ENCODE data around the gene TMPRSS6. TPM values are rescaled to one million over a fixed set of nuclear protein-coding genes. Genes with fewer than 3 reads are reported as not detected.

TMPRSS6 gene
- total RNA-seq, 2 donors from 2014 or later = not detected

GRCh38 chr22:37140686-37141323, 31.3 kb upstream of the TMPRSS6 start:
- H3K4me3 ChIP-seq = no peak overlapping the region
- no peak overlapping the region for H3K27ac ChIP-seq
- no peaks in the 10 kb centered on the region for H3K27me3 ChIP-seq (replicated peaks; ENCODE audit: insufficient read depth)
- H3K36me3 ChIP-seq = no peaks in the 10 kb centered on the region
- no peaks in the 10 kb centered on the region for H3K9me3 ChIP-seq
- H3K4me1 ChIP-seq (ENCODE audit: control insufficient read depth in 1 of 2, low read depth in 2 of 2) = no peaks in the 10 kb centered on the region
- TF ChIP-seq, protein P1, sequence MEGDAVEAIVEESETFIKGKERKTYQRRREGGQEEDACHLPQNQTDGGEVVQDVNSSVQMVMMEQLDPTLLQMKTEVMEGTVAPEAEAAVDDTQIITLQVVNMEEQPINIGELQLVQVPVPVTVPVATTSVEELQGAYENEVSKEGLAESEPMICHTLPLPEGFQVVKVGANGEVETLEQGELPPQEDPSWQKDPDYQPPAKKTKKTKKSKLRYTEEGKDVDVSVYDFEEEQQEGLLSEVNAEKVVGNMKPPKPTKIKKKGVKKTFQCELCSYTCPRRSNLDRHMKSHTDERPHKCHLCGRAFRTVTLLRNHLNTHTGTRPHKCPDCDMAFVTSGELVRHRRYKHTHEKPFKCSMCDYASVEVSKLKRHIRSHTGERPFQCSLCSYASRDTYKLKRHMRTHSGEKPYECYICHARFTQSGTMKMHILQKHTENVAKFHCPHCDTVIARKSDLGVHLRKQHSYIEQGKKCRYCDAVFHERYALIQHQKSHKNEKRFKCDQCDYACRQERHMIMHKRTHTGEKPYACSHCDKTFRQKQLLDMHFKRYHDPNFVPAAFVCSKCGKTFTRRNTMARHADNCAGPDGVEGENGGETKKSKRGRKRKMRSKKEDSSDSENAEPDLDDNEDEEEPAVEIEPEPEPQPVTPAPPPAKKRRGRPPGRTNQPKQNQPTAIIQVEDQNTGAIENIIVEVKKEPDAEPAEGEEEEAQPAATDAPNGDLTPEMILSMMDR (IDR thresholded peaks at IDR 0.05) = no peak
- no peak for DNase-seq (ENCODE audit: low spot score)
- no peak for ATAC-seq (ENCODE audit: insufficient number of reproducible peaks, low FRiP score, low read depth)

GRCh38 chr22:37139762-37140161, 30.2 kb upstream of the TMPRSS6 start:
- H3K27me3 ChIP-seq (replicated peaks; ENCODE audit: insufficient read depth) = no peaks in the 10 kb centered on the region

GRCh38 chr22:37138849-37139561, 29.5 kb upstream of the TMPRSS6 start:
- ATAC-seq (ENCODE audit: insufficient number of reproducible peaks, low FRiP score, low read depth) = no peak
- TF ChIP-seq, protein P1 (IDR thresholded peaks at IDR 0.05) = no peak
- H3K36me3 ChIP-seq = no peaks in the 10 kb centered on the region

More at GRCh38 chr22:37139762-37140161, 30.2 kb upstream of the TMPRSS6 start:
- no peaks in the 10 kb centered on the region for H3K9me3 ChIP-seq
- TF ChIP-seq, protein P1 (IDR thresholded peaks at IDR 0.05) = no peak
- ATAC-seq (ENCODE audit: insufficient number of reproducible peaks, low FRiP score, low read depth) = no peak
- no peak for DNase-seq (ENCODE audit: low spot score)
- no peak overlapping the region for H3K4me3 ChIP-seq
- no peaks in the 10 kb centered on the region for H3K36me3 ChIP-seq
- no peak overlapping the region for H3K27ac ChIP-seq
- H3K4me1 ChIP-seq (ENCODE audit: control insufficient read depth in 1 of 2, low read depth in 2 of 2) = no peaks in the 10 kb centered on the region

GRCh38 chr22:37137903-37138665, 28.6 kb upstream of the TMPRSS6 start:
- H3K27me3 ChIP-seq (replicated peaks; ENCODE audit: insufficient read depth) = no peaks in the 10 kb centered on the region
- no peak for ATAC-seq (ENCODE audit: insufficient number of reproducible peaks, low FRiP score, low read depth)
- TF ChIP-seq, protein P1 (IDR thresholded peaks at IDR 0.05) = no peak
- no peak overlapping the region for H3K27ac ChIP-seq
- H3K4me3 ChIP-seq = no peak overlapping the region
- H3K4me1 ChIP-seq (ENCODE audit: control insufficient read depth in 1 of 2, low read depth in 2 of 2) = no peaks in the 10 kb centered on the region
- DNase-seq (ENCODE audit: low spot score) = no peak
- no peaks in the 10 kb centered on the region for H3K9me3 ChIP-seq
- H3K36me3 ChIP-seq = no peaks in the 10 kb centered on the region

More at GRCh38 chr22:37138849-37139561, 29.5 kb upstream of the TMPRSS6 start:
- Histone ChIP-seq H3K27ac (no peak overlapping the region), H3K9me3 (no peaks in the 10 kb centered on the region), H3K4me1 (ENCODE audit: control insufficient read depth in 1 of 2, low read depth in 2 of 2) (no peaks in the 10 kb centered on the region), H3K4me3 (no peak overlapping the region), H3K27me3 (replicated peaks; ENCODE audit: insufficient read depth) (no peaks in the 10 kb centered on the region)
- DNase-seq (ENCODE audit: low spot score) = no peak

DNA sequence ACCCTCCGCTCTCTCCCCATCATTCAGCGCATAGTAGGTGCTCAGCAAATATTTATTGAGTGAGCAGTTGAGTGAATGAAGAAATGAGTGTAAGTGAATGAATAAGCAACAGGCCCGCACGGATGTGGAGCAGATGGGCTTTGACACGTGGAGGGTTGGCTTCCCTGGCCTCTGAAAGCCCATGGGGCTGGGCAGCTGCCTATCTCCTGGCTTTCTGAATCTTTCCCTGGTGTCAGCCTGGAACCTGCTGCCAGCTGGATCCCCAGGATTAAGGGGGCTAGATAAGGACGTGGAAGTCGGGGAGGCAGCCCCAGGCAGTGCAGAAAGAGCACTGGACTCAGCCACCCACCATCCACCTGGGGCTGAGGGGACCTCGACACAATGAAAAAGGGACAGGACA, 27.6 kb upstream of the TMPRSS6 start:
- H3K4me1 ChIP-seq (ENCODE audit: control insufficient read depth in 1 of 2, low read depth in 2 of 2) = no peaks in the 10 kb centered on the region
- ATAC-seq (ENCODE audit: insufficient number of reproducible peaks, low FRiP score, low read depth) = no peak
- H3K36me3 ChIP-seq = no peaks in the 10 kb centered on the region
- TF ChIP-seq, protein P1 (IDR thresholded peaks at IDR 0.05) = no peak
- no peak overlapping the region for H3K27ac ChIP-seq
- no peaks in the 10 kb centered on the region for H3K9me3 ChIP-seq
- no peak for DNase-seq (ENCODE audit: low spot score)
- H3K4me3 ChIP-seq = no peak overlapping the region
- no peaks in the 10 kb centered on the region for H3K27me3 ChIP-seq (replicated peaks; ENCODE audit: insufficient read depth)
